ENCODE data around the gene MVP. TPM values are rescaled to one million over a fixed set of nuclear protein-coding genes. Genes with fewer than 3 reads are reported as not detected.

MVP gene
- total RNA-seq, 2 donors from 2014 or later: 427 to 450 TPM

DNA sequence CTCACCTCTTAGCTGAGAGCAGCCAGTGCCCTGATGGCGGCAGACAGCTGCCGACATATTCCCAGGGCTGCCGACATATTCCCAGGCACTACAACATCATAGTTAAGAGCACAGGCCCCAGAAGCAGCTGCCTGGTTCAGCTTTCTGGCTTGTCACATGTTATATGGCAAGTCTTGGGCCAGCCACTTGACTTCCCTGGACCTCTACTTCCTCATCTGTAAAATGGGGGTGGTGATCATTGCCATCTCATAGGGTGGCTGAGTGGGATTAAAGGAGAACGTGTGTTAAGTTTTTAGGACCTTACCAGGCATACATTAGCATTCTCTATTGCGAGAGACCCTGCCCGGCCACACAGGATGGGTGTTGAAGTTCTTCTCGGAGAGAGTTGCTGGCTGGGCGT, 23.7 kb downstream of the MVP start:
- Histone ChIP-seq H3K36me3 (peaks cover 69% of the 10 kb centered on the region), H3K9me3 (no peaks in the 10 kb centered on the region), H3K4me3 (no peak overlapping the region), H3K9ac (ENCODE audit: low read depth in 2 of 2, low read length in 2 of 2) (no peak overlapping the region), H3K4me1 (no peaks in the 10 kb centered on the region), H3K27ac (no peak overlapping the region), H3K27me3 (no peaks in the 10 kb centered on the region)
- intact Hi-C loops (cut with DNase I): no loop called here
- no peak for DNase-seq
- TF ChIP-seq CTCF (IDR thresholded peaks at IDR 0.05): no peak

- no peak for TF ChIP-seq CTCF (IDR thresholded peaks at IDR 0.05)
- Histone ChIP-seq H3K36me3 (peaks cover 65% of the 10 kb centered on the region), H3K9ac (ENCODE audit: low read depth in 2 of 2, low read length in 2 of 2) (no peak overlapping the region), H3K27me3 (no peaks in the 10 kb centered on the region), H3K4me3 (no peak overlapping the region), H3K4me1 (no peaks in the 10 kb centered on the region), H3K9me3 (no peaks in the 10 kb centered on the region), H3K27ac (no peak overlapping the region)
- intact Hi-C loops (cut with DNase I): no loop called here
- DNase-seq: no peak
Measured at GRCh38 chr16:29844575-29845331, 24.5 kb downstream of the MVP start.

GRCh38 chr16:29845656-29846055, 25.4 kb downstream of the MVP start:
- no peaks in the 10 kb centered on the region for H3K27me3 ChIP-seq
- H3K27ac ChIP-seq: no peak overlapping the region
- no peaks in the 10 kb centered on the region for H3K9me3 ChIP-seq
- H3K4me3 ChIP-seq: no peak overlapping the region
- no peak overlapping the region for H3K9ac ChIP-seq (ENCODE audit: low read depth in 2 of 2, low read length in 2 of 2)
- H3K4me1 ChIP-seq: no peaks in the 10 kb centered on the region
- DNase-seq: no peak
- no peak for TF ChIP-seq CTCF (IDR thresholded peaks at IDR 0.05)
- peaks cover 56% of the 10 kb centered on the region for H3K36me3 ChIP-seq
- intact Hi-C loops (cut with DNase I): no loop called here

- peaks cover 39% of the 10 kb centered on the region for H3K36me3 ChIP-seq
- intact Hi-C loops (cut with DNase I): no loop called here
- TF ChIP-seq CTCF (IDR thresholded peaks at IDR 0.05): peak; percentile 90
- DNase-seq: peak; percentile 84
- no peaks in the 10 kb centered on the region for H3K4me1 ChIP-seq
- H3K27me3 ChIP-seq: no peaks in the 10 kb centered on the region
- H3K9me3 ChIP-seq: no peaks in the 10 kb centered on the region
- H3K27ac ChIP-seq: no peak overlapping the region
- H3K4me3 ChIP-seq: no peak overlapping the region
- peak overlapping the region in 1 of 2 donors; percentile 34 for H3K9ac ChIP-seq (ENCODE audit: low read depth in 2 of 2, low read length in 2 of 2)
Measured at GRCh38 chr16:29848420-29849297, 28.4 kb downstream of the MVP start.

DNA sequence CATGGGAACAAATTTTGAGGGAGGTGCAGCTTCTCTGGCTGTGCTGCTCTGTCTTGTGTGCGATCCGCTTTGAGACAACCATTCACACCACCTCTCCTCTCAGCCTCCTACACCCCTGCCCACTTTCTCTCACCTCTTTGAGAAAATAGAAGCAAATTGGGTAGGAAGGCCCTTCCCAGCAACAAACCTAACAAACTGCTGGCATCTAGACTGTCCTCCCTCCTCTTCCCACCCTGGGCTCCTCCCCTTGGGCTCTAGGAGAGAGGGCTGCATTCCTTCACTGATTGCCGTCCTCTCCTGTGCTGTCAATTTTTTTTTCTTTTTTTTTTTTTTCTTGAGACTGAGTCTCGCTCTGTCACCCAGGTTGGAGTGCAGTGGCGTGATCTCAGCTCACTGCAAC, 29.2 kb downstream of the MVP start:
- DNase-seq: no peak
- Histone ChIP-seq H3K4me3 (no peak overlapping the region), H3K27ac (no peak overlapping the region)

More for the DNA sequence above, 29.2 kb downstream of the MVP start:
- Histone ChIP-seq H3K9me3 (no peaks in the 10 kb centered on the region), H3K27me3 (no peaks in the 10 kb centered on the region), H3K36me3 (peaks cover 32% of the 10 kb centered on the region), H3K9ac (ENCODE audit: low read depth in 2 of 2, low read length in 2 of 2) (no peak overlapping the region), H3K4me1 (no peaks in the 10 kb centered on the region)
- no peak for TF ChIP-seq CTCF (IDR thresholded peaks at IDR 0.05)
- intact Hi-C loops (cut with DNase I): no loop called here
